ENCODE data around the gene SLC17A5. TPM values are rescaled to one million over a fixed set of nuclear protein-coding genes. Genes with fewer than 3 reads are reported as not detected.

Gene SLC17A5
- total and polyA plus RNA-seq, 9 of the 15 experiments (the other 6 are each of a cell fraction or from before 2014, with no cell fraction given): 1.3 to 7.2 (median 3.4) TPM

GRCh38 chr6:73631849-73632248 is 21.9 kb downstream of the SLC17A5 start (continued):
- TF ChIP-seq ATF4 (CRISPR knock-in tag; IDR thresholded peaks at IDR 0.05): no peak
- TF ChIP-seq ZNF274 (IDR thresholded peaks at IDR 0.05; ENCODE audit: borderline replicate concordance, low read depth, low read length): no peak
- TF ChIP-seq KAT2B (IDR thresholded peaks at IDR 0.05; ENCODE audit: low read depth, low read length): no peak
- no peak for TF ChIP-seq KDM4B (IDR thresholded peaks at IDR 0.05; ENCODE audit: borderline replicate concordance in 2 of 2, low read depth in 1 of 2)
- no peak for TF ChIP-seq TAF7 (tag; IDR thresholded peaks at IDR 0.05)
- TF ChIP-seq RHOXF2B (CRISPR knock-in tag; conservative IDR thresholded peaks at IDR 0.05): no peak
- no peak for TF ChIP-seq ZNF75A (CRISPR knock-in tag; IDR thresholded peaks at IDR 0.05)

GRCh38 chr6:73630401-73630800 is 23.4 kb downstream of the SLC17A5 start:
- Histone ChIP-seq H4K20me1 (replicated peaks; ENCODE audit: control insufficient read depth, insufficient read depth, low read length) (no peaks in the 10 kb centered on the region), H3K9me1 (ENCODE audit: control insufficient read depth, insufficient read depth, low read length) (no peaks in the 10 kb centered on the region), H3K4me2 (ENCODE audit: insufficient read depth, low read length) (no peak overlapping the region), H3K4me3 (no peak overlapping the region), H3K36me3 (ENCODE audit: control insufficient read depth, insufficient read depth, low read length) (no peaks in the 10 kb centered on the region), H3K9me3 (replicated peaks; ENCODE audit: control insufficient read depth, insufficient read depth, low read depth, low read length) (no peaks in the 10 kb centered on the region), H3K27me3 (ENCODE audit: control insufficient read depth in 2 of 2, insufficient read depth in 2 of 2, low read length in 2 of 2) (no peaks in the 10 kb centered on the region), H3K9ac (ENCODE audit: insufficient read depth in 1 of 2, low read depth in 2 of 2, low read length in 2 of 2) (no peak overlapping the region; a peak in 1 of 4 replicates), H3K79me2 (ENCODE audit: control insufficient read depth, insufficient read depth, low read length) (no peaks in the 10 kb centered on the region), H3K4me1 (replicated peaks in 1 of 2; ENCODE audit: control insufficient read depth in 2 of 2, insufficient read depth in 2 of 2, low read length in 2 of 2) (no peaks in the 10 kb centered on the region), H2AFZ (ENCODE audit: low read depth, low read length) (no peak overlapping the region), H3K27ac (ENCODE audit: extremely low read depth, low read depth, low read length) (no peak overlapping the region)
- intact Hi-C loops (cut with micrococcal nuclease) (no loop called here), in situ Hi-C loops (cut with MboI) (no loop called here)
- ChIA-PET CTCF (ENCODE audit: low intra/inter-chr PET ratio) (no interaction called here), POLR2A (interaction anchor here (0.6 to 3.8 kb wide), 4 partner anchors 8 to 116 kb away, joined by 3 to 26 read pairs (median 4); no protein-coding TSS in a partner anchor)
- FAIRE-seq (no peak), ATAC-seq (no peak), DNase-seq (ENCODE audit: extremely low read depth in 1 of 4, low spot score in 3 of 4) (no peak)
- BruUV-seq (replicated peaks): no TSS peak
- WGBS (ENCODE audit: insufficient coverage, low coverage, missing lambda C conversion rate): 39% methylated on average over 4 of the region's 4 CpGs
- no peak for TF ChIP-seq NFYB (IDR thresholded peaks at IDR 0.05; ENCODE audit: extremely low read depth, insufficient read length)
- TF ChIP-seq HOXB6 (CRISPR knock-in tag; IDR thresholded peaks at IDR 0.05; ENCODE audit: borderline replicate concordance): no peak
- TF ChIP-seq SRF (CRISPR knock-in tag; IDR thresholded peaks at IDR 0.05): no peak
- no peak for TF ChIP-seq HLTF (IDR thresholded peaks at IDR 0.05)
- no peak for TF ChIP-seq PCBP2 (IDR thresholded peaks at IDR 0.05; ENCODE audit: low read depth, low read length, poor library complexity, severe bottlenecking)
- TF ChIP-seq ZNF512 (tag; IDR thresholded peaks at IDR 0.05): no peak
- TF ChIP-seq FOXM1 (IDR thresholded peaks at IDR 0.05; ENCODE audit: low read depth): no peak
- TF ChIP-seq FOXM1 (CRISPR knock-in tag; IDR thresholded peaks at IDR 0.05; ENCODE audit: low read depth): no peak
- TF ChIP-seq ZNF518B (CRISPR knock-in tag; IDR thresholded peaks at IDR 0.05): no peak
- TF ChIP-seq MTA3 (IDR thresholded peaks at IDR 0.05; ENCODE audit: borderline replicate concordance): no peak

All from K562 (cell line).